ENCODE data around the gene TMEM242. TPM values are rescaled to one million over a fixed set of nuclear protein-coding genes. Genes with fewer than 3 reads are reported as not detected.

Gene TMEM242
- total RNA-seq, 2 experiments from 2014 or later = 8.1 to 8.6 TPM

DNA sequence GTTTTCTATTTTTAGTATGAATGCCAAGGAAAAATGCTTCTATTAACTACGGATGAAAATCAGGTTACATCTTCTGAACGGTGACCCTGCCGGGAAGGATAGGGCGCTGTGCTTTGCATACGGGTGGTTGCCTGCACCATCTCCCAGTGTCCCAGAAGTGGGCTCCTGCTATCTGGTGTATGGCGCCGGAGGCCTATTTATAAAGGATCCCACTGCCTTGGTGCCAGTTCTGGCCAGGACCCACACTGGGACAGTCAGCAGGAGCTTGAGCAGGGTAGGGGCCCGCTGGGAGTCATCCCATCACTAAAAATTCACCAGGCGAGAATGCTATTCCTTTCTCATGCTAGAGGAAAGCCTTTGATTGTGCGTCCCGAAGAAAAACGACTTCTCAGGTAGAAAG, 22.9 kb downstream of the TMEM242 start:
- ChIA-PET CTCF (no interaction called here), POLR2A (no interaction called here)
- Mint-ChIP-seq H3K4me3 (no peak overlapping the region), H3K9me3 (no peaks in the 10 kb centered on the region), H3K27ac (no peak overlapping the region), H3K36me3 (peaks cover 4% of the 10 kb centered on the region), H3K4me1 (ENCODE audit: low read depth) (peaks cover 3% of the 10 kb centered on the region), H3K27me3 (no peaks in the 10 kb centered on the region)
- intact Hi-C loops (cut with micrococcal nuclease) = no loop called here
- no peak for DNase-seq

DNA sequence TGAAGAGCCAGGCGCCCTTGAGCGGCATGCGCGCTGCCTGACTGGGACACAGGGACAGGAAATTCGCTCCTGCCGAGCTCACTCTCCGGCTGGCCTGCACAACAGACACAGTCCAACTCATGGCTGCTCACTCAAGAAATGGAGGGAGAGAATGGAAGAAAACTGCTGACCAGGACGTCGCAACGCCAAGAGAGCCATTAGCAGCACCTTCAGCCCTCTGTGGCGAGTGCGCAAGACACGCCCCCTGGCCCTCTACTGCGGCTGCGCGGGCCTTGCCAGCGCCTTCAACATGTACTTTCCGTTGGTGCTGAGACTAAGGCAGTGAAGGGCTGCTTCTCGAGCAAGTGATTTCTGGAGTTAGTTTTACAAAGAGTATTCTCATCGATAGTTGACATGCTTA, 23.3 kb downstream of the TMEM242 start:
- Mint-ChIP-seq H3K27ac (no peak overlapping the region), H3K4me1 (ENCODE audit: low read depth) (peaks cover 3% of the 10 kb centered on the region), H3K4me3 (no peak overlapping the region), H3K36me3 (peaks cover 4% of the 10 kb centered on the region), H3K9me3 (no peaks in the 10 kb centered on the region), H3K27me3 (no peaks in the 10 kb centered on the region)
- intact Hi-C loops (cut with micrococcal nuclease) = no loop called here
- ChIA-PET POLR2A (no interaction called here), CTCF (no interaction called here)
- DNase-seq = no peak

DNA sequence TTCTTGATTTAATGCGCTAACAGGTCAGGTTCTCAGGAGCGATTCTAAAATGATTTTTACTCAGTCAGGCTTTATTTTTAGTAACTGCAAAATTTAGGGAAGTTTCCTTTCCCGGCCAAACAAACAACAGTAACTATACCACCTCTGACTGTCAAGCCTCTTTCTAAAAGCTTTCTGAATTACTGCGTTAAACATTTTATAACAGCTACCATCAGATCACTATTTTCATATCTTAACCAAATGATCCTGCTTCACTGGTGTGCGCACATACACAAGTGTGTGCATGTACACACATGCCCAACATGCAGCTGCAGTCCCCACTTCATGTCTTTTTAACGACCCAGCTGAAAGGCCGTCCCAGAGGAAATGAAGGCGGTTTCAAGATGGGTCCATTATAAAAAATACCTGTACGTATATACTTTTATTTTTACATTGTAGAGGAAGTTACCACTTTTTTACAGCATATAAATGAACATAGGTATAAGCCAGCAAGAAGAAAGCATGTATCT, 25.0 kb downstream of the TMEM242 start:
- DNase-seq = no peak
- ChIA-PET POLR2A (no interaction called here), CTCF (no interaction called here)
- Mint-ChIP-seq H3K27ac (no peak overlapping the region), H3K4me1 (ENCODE audit: low read depth) (peaks cover 3% of the 10 kb centered on the region), H3K9me3 (no peaks in the 10 kb centered on the region), H3K36me3 (peaks cover 4% of the 10 kb centered on the region), H3K4me3 (no peak overlapping the region), H3K27me3 (no peaks in the 10 kb centered on the region)
- intact Hi-C loops (cut with micrococcal nuclease) = no loop called here

DNA sequence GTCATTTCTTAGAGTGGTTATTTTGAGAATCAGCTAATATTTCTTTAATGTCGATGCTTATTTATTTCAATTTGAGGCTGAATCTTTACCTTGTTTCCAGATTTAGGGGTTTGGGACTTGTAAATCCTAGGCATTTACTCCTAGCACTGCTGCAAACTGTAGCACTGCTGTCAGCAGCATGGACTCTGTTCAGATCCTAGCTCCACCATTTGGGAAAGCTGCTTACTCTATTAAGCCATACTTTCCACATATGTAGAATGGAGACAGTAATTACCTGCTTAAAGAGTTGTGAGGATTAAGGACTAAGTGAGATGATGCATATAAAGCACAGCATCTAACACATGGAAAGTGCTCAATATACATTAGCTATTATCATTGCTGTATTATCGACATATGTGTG, 28.7 kb downstream of the TMEM242 start:
- peaks cover 4% of the 10 kb centered on the region for H3K36me3 Mint-ChIP-seq
- H3K4me1 Mint-ChIP-seq (ENCODE audit: low read depth) = no peaks in the 10 kb centered on the region
- H3K9me3 Mint-ChIP-seq = no peaks in the 10 kb centered on the region
- DNase-seq = no peak
- ChIA-PET POLR2A (no interaction called here), CTCF (interaction anchor here (1.6 kb wide), 1 partner anchor 373 kb away, joined by 5 read pairs; no protein-coding TSS in a partner anchor)
- H3K27me3 Mint-ChIP-seq = no peaks in the 10 kb centered on the region
- H3K27ac Mint-ChIP-seq = no peak overlapping the region
- H3K4me3 Mint-ChIP-seq = no peak overlapping the region
- intact Hi-C loops (cut with micrococcal nuclease) = no loop called here

DNA sequence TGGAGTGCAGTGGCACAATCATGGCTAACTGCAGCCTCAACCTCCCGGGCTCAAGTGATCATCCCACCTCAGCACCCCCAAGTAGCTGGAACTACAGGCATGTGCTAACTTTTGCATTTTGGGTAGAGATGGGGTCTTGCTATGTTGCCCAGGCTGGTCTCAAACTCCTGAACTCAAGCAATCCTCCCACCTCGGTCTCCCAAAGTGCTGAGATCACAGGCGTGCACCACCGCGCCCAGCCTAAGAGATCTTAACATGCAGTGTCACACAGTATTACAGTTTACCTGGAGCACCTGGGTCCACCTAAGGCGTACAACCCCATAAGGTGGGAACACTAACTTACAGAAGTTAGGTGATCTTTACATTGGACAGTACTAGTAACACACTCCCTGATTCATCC, 29.5 kb downstream of the TMEM242 start:
- H3K27me3 Mint-ChIP-seq = no peaks in the 10 kb centered on the region
- CTCF ChIA-PET = interaction anchor here (1.4 kb wide), 1 partner anchor 18 kb away, joined by 3 read pairs; no protein-coding TSS in a partner anchor
- no peak overlapping the region for H3K4me3 Mint-ChIP-seq
- no peaks in the 10 kb centered on the region for H3K4me1 Mint-ChIP-seq (ENCODE audit: low read depth)
- H3K27ac Mint-ChIP-seq = no peak overlapping the region
- peaks cover 3% of the 10 kb centered on the region for H3K36me3 Mint-ChIP-seq
- POLR2A ChIA-PET = no interaction called here
- intact Hi-C loops (cut with micrococcal nuclease) = no loop called here
- H3K9me3 Mint-ChIP-seq = no peaks in the 10 kb centered on the region
- no peak for DNase-seq

DNA sequence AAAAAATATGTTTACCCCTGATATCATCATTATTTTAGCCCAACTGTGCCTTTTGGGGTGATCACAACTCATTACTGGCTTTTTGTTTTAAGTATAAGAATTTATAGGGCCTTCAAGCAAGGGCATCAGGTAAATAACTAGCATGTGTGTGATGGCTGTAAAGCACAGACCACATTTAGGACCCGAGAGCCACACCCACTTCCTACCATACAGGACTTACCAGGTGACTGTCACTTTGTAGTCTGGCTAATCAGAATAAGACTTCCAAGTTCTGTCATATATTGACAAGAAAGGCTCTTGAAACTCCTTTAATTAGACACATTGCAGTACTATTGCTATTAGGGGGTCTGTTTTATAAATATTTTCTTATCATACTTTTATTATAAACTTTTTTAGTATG, 31.1 kb downstream of the TMEM242 start:
- Mint-ChIP-seq H3K9me3 (no peaks in the 10 kb centered on the region), H3K4me1 (ENCODE audit: low read depth) (no peaks in the 10 kb centered on the region), H3K36me3 (peaks cover 3% of the 10 kb centered on the region), H3K27ac (no peak overlapping the region), H3K27me3 (no peaks in the 10 kb centered on the region), H3K4me3 (no peak overlapping the region)
- intact Hi-C loops (cut with micrococcal nuclease) = no loop called here
- ChIA-PET CTCF (no interaction called here), POLR2A (no interaction called here)
- no peak for DNase-seq

DNA sequence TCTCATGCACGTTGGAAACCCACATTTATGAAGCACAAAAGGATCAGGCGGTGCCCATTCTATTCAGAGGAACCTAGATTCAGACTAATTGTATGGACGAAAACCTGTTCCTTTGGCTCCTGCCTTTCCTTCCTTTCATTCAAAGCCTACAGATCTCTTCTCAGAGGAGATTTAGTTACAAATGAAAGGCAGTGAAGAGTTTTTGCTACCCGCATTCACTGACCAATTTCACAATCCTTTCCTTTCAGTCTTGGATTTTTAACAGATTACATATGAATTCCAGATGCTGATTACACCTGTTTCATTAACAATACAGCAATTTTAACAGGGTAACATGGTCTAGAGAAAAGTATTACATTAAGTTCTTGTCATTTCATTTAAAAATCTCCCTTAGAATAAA, 32.0 kb downstream of the TMEM242 start:
- Mint-ChIP-seq H3K4me3 (no peak overlapping the region), H3K4me1 (ENCODE audit: low read depth) (no peaks in the 10 kb centered on the region), H3K27ac (no peak overlapping the region), H3K36me3 (peaks cover 3% of the 10 kb centered on the region), H3K9me3 (no peaks in the 10 kb centered on the region), H3K27me3 (no peaks in the 10 kb centered on the region)
- intact Hi-C loops (cut with micrococcal nuclease) = no loop called here
- ChIA-PET POLR2A (no interaction called here), CTCF (no interaction called here)
- no peak for DNase-seq

DNA sequence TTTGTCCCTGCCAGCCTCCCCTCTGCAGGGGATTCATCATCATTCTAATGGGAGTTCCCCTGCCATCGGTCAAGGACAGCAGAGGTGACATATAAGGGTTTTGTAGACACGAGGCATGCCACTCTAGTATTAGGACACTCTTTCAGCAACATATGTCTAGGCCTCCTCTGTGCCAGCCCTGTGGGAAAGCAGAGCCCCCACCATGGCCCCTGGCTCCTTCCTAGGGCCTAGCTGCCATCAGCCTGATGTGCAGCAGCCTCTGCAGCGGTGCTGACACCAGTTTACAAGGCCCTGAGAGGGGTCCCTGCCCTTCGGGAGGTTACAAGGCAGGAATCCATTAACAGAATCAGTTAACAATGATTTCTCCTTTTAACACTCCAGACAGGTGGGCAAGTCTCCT, 32.5 kb downstream of the TMEM242 start:
- no peaks in the 10 kb centered on the region for H3K9me3 Mint-ChIP-seq
- ChIA-PET CTCF (no interaction called here), POLR2A (no interaction called here)
- H3K36me3 Mint-ChIP-seq = peaks cover 3% of the 10 kb centered on the region
- no peaks in the 10 kb centered on the region for H3K4me1 Mint-ChIP-seq (ENCODE audit: low read depth)
- DNase-seq = no peak
- H3K27ac Mint-ChIP-seq = no peak overlapping the region
- no peak overlapping the region for H3K4me3 Mint-ChIP-seq
- no peaks in the 10 kb centered on the region for H3K27me3 Mint-ChIP-seq
- intact Hi-C loops (cut with micrococcal nuclease) = no loop called here

DNA sequence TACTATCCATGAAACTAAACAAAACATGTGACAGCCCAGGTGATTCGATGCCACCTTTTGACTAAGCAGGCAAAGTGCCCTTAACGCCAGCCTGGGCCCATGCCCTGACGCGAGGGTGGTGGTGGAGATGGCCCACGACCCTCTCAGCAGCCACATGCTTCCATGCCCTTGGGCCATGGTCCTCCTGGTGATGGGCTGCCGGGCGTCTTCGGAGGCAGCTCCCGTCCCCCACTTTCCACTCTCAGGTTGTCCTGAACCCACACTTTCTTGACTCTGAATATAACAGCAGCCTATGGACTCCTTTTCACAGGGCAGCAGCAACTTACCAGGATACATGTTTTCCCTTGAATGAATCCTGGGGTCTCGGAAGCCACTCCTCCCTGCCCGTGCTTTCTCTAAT, 33.6 kb downstream of the TMEM242 start:
- intact Hi-C loops (cut with micrococcal nuclease) = no loop called here
- peaks cover 3% of the 10 kb centered on the region for H3K36me3 Mint-ChIP-seq
- ChIA-PET POLR2A (interaction anchor here (0.6 kb wide), 1 partner anchor 11 kb away, joined by 4 read pairs; no protein-coding TSS in a partner anchor), CTCF (no interaction called here)
- no peaks in the 10 kb centered on the region for H3K4me1 Mint-ChIP-seq (ENCODE audit: low read depth)
- H3K27ac Mint-ChIP-seq = no peak overlapping the region
- no peaks in the 10 kb centered on the region for H3K27me3 Mint-ChIP-seq
- no peaks in the 10 kb centered on the region for H3K9me3 Mint-ChIP-seq
- H3K4me3 Mint-ChIP-seq = no peak overlapping the region
- no peak for DNase-seq

DNA sequence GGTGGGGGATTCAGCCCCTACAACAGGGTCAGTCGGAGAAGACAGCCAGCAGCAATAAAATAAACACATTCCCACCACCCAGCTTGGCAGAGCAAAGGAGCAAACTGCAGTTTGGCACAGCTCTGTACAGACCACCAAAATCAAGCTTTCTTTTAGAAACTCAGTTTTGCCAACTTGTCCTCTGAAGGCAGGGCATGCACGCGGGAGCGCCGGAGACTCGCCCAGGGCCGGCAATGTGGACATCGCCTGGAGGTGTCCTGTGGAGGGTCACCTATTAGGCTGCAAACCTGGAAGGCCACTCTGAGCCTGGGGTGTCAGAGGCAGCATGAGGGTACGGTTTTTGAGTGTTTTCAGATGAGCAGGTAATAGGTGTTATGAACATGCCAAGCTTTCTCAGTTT, 34.7 kb downstream of the TMEM242 start:
- Mint-ChIP-seq H3K36me3 (peaks cover 3% of the 10 kb centered on the region), H3K4me1 (ENCODE audit: low read depth) (no peaks in the 10 kb centered on the region), H3K27me3 (no peaks in the 10 kb centered on the region), H3K27ac (no peak overlapping the region), H3K4me3 (no peak overlapping the region), H3K9me3 (no peaks in the 10 kb centered on the region)
- POLR2A ChIA-PET = interaction anchor here (0.6 kb wide), 1 partner anchor 25 kb away, joined by 3 read pairs; no protein-coding TSS in a partner anchor
- intact Hi-C loops (cut with micrococcal nuclease) = no loop called here
- CTCF ChIA-PET = no interaction called here
- DNase-seq = no peak

DNA sequence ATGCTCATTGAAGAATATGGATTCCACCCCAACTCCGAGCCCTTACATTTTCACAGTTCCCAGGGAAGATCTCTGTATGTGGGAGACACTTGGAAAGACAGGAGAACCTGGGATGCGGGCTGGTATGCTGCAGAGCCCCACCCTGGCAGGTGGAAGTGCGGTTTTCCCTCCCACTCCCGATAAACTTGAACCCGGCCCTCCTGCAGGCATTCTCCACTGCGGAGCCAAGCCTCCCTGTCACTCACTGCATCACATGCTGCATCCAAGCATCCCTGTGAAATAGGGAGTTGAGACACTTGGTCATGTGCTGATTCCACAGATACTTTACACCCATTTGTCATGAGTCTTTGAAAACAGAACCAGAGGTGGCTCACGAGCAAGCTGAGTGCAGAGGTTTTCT, 35.4 kb downstream of the TMEM242 start:
- Mint-ChIP-seq H3K4me1 (ENCODE audit: low read depth) (no peaks in the 10 kb centered on the region), H3K36me3 (peaks cover 3% of the 10 kb centered on the region), H3K4me3 (no peak overlapping the region), H3K27me3 (no peaks in the 10 kb centered on the region), H3K9me3 (no peaks in the 10 kb centered on the region), H3K27ac (no peak overlapping the region)
- ChIA-PET POLR2A (no interaction called here), CTCF (interaction anchor here (1.0 kb wide), 1 partner anchor 13 kb away, joined by 3 read pairs; no protein-coding TSS in a partner anchor)
- no peak for DNase-seq
- intact Hi-C loops (cut with micrococcal nuclease) = no loop called here

DNA sequence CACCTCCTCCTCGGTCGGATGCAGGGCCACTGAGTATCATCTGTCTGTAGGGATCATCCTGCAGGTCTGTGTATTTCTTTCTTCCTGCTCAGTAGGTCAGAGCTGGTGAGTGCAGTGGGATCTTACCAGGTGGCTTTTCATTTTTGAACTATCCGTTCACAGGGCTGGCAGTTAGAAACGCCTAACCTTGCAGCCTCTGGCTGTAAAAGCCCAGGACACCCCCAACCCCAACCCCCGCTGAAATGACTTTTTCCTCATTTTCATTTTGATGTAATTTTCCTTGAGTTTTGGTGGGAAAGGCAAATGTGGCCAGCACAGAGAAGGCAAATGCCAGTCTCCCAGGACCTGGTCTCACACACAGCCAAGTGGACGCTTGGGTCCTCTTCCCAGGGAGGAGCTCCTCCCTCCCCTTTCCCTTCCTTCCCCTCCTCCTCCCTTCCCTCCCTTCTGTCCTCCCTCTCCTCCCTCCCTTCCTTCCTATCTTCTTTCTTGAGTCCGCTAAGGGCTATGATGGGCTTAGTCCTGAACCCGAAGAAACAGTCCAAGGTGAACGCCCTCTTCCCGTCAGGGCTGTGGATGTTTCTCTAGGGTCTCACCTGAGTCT, 36.0 kb downstream of the TMEM242 start:
- CTCF ChIA-PET = interaction anchor here (1.0 kb wide), 1 partner anchor 12 kb away, joined by 3 read pairs; no protein-coding TSS in a partner anchor
- H3K27me3 Mint-ChIP-seq = no peaks in the 10 kb centered on the region
- DNase-seq = no peak
- POLR2A ChIA-PET = no interaction called here
- H3K4me1 Mint-ChIP-seq (ENCODE audit: low read depth) = peaks cover 3% of the 10 kb centered on the region
- H3K4me3 Mint-ChIP-seq = no peak overlapping the region
- H3K27ac Mint-ChIP-seq = no peak overlapping the region
- H3K36me3 Mint-ChIP-seq = peaks cover 3% of the 10 kb centered on the region
- no peaks in the 10 kb centered on the region for H3K9me3 Mint-ChIP-seq
- intact Hi-C loops (cut with micrococcal nuclease) = no loop called here

DNA sequence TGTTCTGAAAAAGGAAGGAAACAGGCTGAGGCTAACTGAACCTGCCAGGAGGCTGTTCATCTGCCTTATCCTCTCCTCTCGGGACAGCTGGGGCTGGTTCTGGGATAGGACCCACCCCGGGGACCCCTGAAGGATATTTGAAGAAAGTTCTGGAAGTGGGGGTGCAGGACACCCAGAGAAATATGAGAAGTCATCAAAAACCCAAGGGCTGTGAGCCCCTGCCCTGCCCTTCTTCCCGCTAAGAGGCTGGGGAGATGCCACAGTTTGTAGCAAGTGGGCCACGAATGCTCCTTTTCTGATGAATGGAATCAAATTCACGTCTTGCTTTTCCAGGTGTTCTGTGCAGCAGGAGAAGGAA, 37.9 kb downstream of the TMEM242 start:
- Mint-ChIP-seq H3K27me3 (no peaks in the 10 kb centered on the region), H3K36me3 (no peaks in the 10 kb centered on the region), H3K4me3 (no peak overlapping the region), H3K4me1 (ENCODE audit: low read depth) (peaks cover 4% of the 10 kb centered on the region), H3K9me3 (no peaks in the 10 kb centered on the region), H3K27ac (no peak overlapping the region)
- DNase-seq = no peak
- ChIA-PET CTCF (no interaction called here), POLR2A (no interaction called here)
- intact Hi-C loops (cut with micrococcal nuclease) = no loop called here

Measured in activated CD4-positive, alpha-beta memory T cell treated with anti-CD3 and anti-CD28 coated beads for 36 hours (primary cell).